ENCODE data around the gene ZMYND8. TPM values are rescaled to one million over a fixed set of nuclear protein-coding genes. Genes with fewer than 3 reads are reported as not detected.
A peak's percentile ranks its signal among the peaks of the same experiment; 100 is the strongest.
"Not testable (repeated sequence)": the region's sequence is repeated elsewhere in the genome, so short reads cannot be mapped to it uniquely, and the experiment has no call there.

ZMYND8 gene
- total RNA-seq, 4 donors from 2014 or later: 48.5 to 169 (median 54.1) TPM

DNA sequence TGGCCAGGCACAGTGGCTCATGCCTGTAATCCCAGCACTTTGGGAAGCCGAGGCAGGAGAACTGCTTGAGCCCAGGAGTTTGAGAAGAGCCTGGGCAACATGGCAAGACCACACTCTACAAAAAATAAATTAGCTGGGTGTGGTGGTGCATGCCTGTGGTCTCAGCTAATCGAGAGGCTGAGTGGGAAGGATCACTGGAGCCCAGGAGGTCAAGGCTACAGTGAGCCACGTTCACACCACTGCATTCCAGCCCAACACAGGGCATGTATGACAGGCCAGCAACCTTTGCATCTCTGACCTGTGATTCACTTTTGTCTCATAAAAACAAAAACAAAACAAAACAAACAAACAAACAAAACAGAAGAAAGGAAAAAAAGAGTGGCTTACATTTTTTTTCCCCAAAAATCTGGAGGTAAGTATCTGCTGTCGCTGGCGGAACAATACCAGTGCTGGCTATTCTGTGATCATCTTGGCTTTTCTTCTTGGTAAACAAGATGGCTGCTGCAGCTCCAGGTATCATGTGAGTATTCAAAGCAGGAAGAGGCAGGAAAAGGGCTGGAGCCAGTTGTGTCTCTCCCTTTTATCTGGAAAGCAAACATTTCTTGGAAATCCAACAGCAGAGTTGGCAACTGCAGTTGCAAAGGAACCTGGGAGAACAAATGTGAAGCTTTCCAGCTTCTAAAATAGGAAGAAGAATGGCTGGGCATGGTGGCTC lies 40.4 kb upstream of the ZMYND8 start:
- Histone ChIP-seq H3K9me3 (no peaks in the 10 kb centered on the region), H3K27ac (no peak overlapping the region), H3K27me3 (no peaks in the 10 kb centered on the region), H3K4me1 (no peaks in the 10 kb centered on the region), H3K4me3 (no peak overlapping the region), H3K36me3 (no peaks in the 10 kb centered on the region)
- DNase-seq (ENCODE audit: low spot score in 2 of 2): no peak
- 76% methylated on average over 5 of the region's 5 CpGs for WGBS
- TF ChIP-seq, protein P1, sequence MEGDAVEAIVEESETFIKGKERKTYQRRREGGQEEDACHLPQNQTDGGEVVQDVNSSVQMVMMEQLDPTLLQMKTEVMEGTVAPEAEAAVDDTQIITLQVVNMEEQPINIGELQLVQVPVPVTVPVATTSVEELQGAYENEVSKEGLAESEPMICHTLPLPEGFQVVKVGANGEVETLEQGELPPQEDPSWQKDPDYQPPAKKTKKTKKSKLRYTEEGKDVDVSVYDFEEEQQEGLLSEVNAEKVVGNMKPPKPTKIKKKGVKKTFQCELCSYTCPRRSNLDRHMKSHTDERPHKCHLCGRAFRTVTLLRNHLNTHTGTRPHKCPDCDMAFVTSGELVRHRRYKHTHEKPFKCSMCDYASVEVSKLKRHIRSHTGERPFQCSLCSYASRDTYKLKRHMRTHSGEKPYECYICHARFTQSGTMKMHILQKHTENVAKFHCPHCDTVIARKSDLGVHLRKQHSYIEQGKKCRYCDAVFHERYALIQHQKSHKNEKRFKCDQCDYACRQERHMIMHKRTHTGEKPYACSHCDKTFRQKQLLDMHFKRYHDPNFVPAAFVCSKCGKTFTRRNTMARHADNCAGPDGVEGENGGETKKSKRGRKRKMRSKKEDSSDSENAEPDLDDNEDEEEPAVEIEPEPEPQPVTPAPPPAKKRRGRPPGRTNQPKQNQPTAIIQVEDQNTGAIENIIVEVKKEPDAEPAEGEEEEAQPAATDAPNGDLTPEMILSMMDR (IDR thresholded peaks at IDR 0.05): no peak
- TF ChIP-seq EP300 (IDR thresholded peaks at IDR 0.05) (no peak), POLR2A (IDR thresholded peaks at IDR 0.05) (no peak)

DNA sequence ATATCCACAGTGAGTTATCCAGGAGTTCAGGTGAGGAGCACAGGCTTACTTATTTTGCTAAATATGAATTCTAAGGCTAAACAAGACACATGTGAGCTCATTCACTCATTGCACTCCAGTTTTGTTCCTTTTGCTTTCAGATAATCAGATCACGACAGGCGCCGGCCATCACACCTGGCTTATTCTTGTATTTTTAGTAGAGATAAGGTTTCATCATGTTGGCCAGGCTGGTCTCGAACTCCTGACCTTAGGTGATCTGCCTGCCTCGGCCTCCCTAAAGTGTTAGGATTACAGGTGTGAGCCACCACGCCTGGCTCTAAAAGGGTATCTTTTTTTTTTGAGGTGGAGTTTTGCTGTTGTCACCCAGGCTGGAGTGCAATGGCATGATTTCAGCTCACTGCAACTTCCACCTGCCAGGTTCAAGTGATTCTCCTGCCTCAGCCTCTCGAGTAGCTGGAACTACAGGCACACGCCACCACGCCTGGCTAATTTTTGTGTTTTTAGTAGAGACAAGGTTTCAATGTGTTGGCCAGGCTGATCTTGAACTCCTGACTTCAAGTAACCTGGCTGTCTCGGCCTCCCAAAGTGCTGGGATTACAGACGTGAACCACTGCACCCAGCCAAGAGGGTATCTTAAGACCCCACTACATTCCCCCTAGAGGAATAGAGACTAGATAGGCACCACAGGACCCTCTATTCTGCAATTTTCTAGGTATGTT lies 37.5 kb upstream of the ZMYND8 start:
- not testable (repeated sequence) for H3K36me3 ChIP-seq; DNase-seq (ENCODE audit: low spot score in 2 of 2); H3K4me3 ChIP-seq; H3K27me3 ChIP-seq; H3K4me1 ChIP-seq; H3K27ac ChIP-seq; H3K9me3 ChIP-seq
- WGBS: 95% methylated on average over 11 of the region's 11 CpGs

DNA sequence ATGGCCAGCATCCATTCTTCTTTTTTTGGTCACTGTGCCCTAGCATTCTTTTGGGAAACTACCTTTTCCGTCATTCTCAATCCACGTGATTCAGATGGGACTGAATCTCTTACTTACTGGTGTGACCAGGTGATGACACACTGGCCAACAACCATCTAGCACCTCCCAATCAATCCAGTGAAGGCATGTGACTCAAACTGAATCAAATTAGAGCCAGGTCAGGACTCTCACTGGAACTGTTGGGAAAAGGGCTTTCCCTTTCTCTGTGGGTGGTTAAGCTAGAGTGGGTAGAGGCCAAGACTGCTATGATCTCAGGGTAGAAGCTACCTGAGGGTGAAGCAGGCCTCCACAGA lies 36.2 kb upstream of the ZMYND8 start:
- TF ChIP-seq, protein P1 (IDR thresholded peaks at IDR 0.05): no peak
- TF ChIP-seq POLR2A (IDR thresholded peaks at IDR 0.05) (no peak), EP300 (IDR thresholded peaks at IDR 0.05) (no peak), POLR2AphosphoS5 (IDR thresholded peaks at IDR 0.05) (no peak)
- Histone ChIP-seq H3K9me3 (no peaks in the 10 kb centered on the region), H3K4me3 (no peak overlapping the region), H3K4me1 (no peaks in the 10 kb centered on the region), H3K36me3 (no peaks in the 10 kb centered on the region), H3K27ac (peak overlapping the region; percentile 64), H3K27me3 (no peaks in the 10 kb centered on the region)
- DNase-seq (ENCODE audit: low spot score in 2 of 2): no peak
- 69% methylated on average over 2 of the region's 2 CpGs for WGBS

DNA sequence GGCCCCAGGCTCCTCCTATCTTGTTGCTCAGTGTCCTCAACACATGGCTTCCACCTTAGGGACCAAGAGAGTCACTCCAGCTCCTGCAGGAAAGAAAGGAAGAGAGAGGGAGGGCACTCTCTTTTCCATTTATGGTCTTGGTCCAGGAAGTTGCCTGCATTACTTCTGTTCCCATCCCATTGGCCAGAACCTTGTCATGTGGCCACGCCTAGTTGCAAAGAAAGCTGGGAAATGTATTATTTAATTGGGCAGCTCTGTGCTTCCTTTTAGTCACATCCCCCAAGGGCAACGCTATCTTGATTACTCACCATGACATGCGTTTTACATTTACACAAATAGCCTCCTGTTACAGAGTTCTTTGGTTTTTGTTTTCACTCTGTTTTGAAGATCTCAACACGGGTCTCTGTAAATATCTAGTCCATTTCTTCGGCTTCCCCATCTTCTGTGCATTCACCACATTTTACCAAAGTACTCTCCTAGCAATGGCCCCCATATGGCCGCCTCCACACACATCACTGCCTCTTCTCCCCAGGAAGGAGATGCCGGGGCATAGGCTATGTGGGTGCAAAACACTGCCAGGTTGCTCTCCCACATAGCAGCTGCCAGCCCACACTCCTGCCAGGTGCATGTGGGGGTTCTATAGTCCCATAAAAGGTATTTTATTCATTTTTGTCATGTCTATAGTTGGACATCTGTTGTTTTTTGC lies 35.7 kb upstream of the ZMYND8 start:
- WGBS: 56% methylated on average over 7 of the region's 7 CpGs
- Histone ChIP-seq H3K27me3 (no peaks in the 10 kb centered on the region), H3K27ac (peak overlapping the region; percentile 64), H3K4me3 (no peak overlapping the region), H3K36me3 (no peaks in the 10 kb centered on the region), H3K4me1 (no peaks in the 10 kb centered on the region), H3K9me3 (no peaks in the 10 kb centered on the region)
- no peak for DNase-seq (ENCODE audit: low spot score in 2 of 2)
- TF ChIP-seq POLR2A (IDR thresholded peaks at IDR 0.05) (no peak), POLR2AphosphoS5 (IDR thresholded peaks at IDR 0.05) (no peak), EP300 (IDR thresholded peaks at IDR 0.05) (no peak)
- TF ChIP-seq, protein P1 (IDR thresholded peaks at IDR 0.05): no peak

DNA sequence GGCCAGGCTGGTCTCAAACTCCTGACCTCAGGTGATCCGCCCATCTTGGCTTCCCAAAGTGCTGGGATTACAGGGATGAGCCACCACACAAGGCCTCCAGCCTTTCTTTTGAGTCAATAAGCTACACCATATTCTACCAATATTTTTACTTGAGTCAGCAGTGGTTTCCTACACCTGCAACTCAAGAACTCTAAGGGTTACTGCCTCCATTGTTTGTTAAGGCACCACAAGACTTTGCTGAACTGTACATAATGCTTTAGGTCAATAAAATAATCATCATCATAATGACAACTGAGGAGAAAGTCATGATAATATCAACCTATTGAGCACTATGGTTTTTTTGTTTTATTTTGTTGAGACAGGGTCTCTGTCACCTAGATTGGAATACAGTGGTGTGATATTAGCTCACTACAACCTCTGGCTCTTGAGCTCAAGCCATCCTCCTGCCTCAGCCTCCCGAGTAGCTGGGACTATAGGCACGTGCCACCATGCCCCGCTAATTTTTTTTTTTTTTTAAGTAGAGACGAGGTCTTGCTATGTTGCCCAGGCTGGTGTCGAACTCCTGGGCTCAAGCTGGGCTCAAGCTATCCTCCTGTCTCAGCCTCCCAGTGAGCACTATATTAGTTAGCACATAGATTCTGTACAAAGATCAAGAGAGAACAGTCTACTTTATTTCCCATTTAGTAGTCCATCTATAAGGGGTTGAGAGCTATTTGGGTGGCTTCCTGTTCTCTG lies 34.9 kb upstream of the ZMYND8 start:
- Histone ChIP-seq H3K4me3 (no peak overlapping the region), H3K36me3 (no peaks in the 10 kb centered on the region), H3K27me3 (no peaks in the 10 kb centered on the region), H3K9me3 (no peaks in the 10 kb centered on the region), H3K4me1 (no peaks in the 10 kb centered on the region), H3K27ac (no peak overlapping the region)
- no peak for DNase-seq (ENCODE audit: low spot score in 2 of 2)
- WGBS: 89% methylated on average over 6 of the region's 6 CpGs
- TF ChIP-seq, protein P1 (IDR thresholded peaks at IDR 0.05): no peak
- TF ChIP-seq POLR2AphosphoS5 (IDR thresholded peaks at IDR 0.05): no peak
- no peak for TF ChIP-seq POLR2A (IDR thresholded peaks at IDR 0.05)
- TF ChIP-seq EP300 (IDR thresholded peaks at IDR 0.05): no peak
